GM23338 (cell line): ENCODE results near the gene RAB40B. TPM values are rescaled to one million over a fixed set of nuclear protein-coding genes. Genes with fewer than 3 reads are reported as not detected.

Experiments used
- ATAC-seq: fragments of 200-7000 bp; cut with Tn5 transposase; 3 replicates; pipeline ENCODE4 v1.9.1; 2020
- DNase-seq: peaks from one replicate; pipeline ENCODE4 v3.0.0-alpha.2; 2015; ENCODE audit warnings: low spot score
- H2AFZ ChIP-seq: fragments of 200-600 bp; sonication (generic); 2 replicates; pipeline ENCODE4 v1.8.0; 2016; ENCODE audit warnings: antibody characterized with exemption, mild to moderate bottlenecking, moderate library complexity
- H3F3A ChIP-seq: fragments of 200-600 bp; sonication (generic); replicated peaks from 2 replicates; pipeline ENCODE4 v1.8.0; 2017; ENCODE audit warnings: antibody characterized with exemption, mixed run types, low read depth
- H3K27ac ChIP-seq: fragments of 200-600 bp; sonication (generic); 2 replicates; pipeline ENCODE4 v1.6.1; 2016; ENCODE audit warnings: low read depth
- H3K27me3 ChIP-seq: fragments of 200-600 bp; sonication (generic); 2 replicates; pipeline ENCODE4 v1.8.0; 2016; ENCODE audit warnings: mild to moderate bottlenecking, mixed run types, moderate library complexity; ENCODE audit not compliant: insufficient read depth
- H3K36me3 ChIP-seq: fragments of 200-600 bp; sonication (generic); 2 replicates; pipeline ENCODE4 v1.8.0; 2016; ENCODE audit warnings: mild to moderate bottlenecking; ENCODE audit not compliant: insufficient read depth
- H3K4me1 ChIP-seq: fragments of 200-600 bp; sonication (generic); 2 replicates; pipeline ENCODE4 v1.8.0; 2016; ENCODE audit warnings: mild to moderate bottlenecking, moderate library complexity; ENCODE audit not compliant: insufficient read depth
- H3K4me2 ChIP-seq: fragments of 200-600 bp; sonication (generic); 2 replicates; pipeline ENCODE4 v1.7.1; 2017; ENCODE audit warnings: mixed run types
- H3K4me3 ChIP-seq: fragments of 200-600 bp; sonication (generic); 2 replicates; pipeline ENCODE4 v1.6.1; 2016; ENCODE audit warnings: mixed run types
- H3K79me2 ChIP-seq: fragments of 200-600 bp; sonication (generic); replicated peaks from 2 replicates; pipeline ENCODE4 v1.8.0; 2017; ENCODE audit warnings: mild to moderate bottlenecking; ENCODE audit not compliant: insufficient read depth
- H3K9me2 ChIP-seq: fragments of 200-600 bp; sonication (generic); 2 replicates; pipeline ENCODE4 v1.8.0; 2017; ENCODE audit not compliant: insufficient read depth
- H4K20me1 ChIP-seq: fragments of 200-600 bp; sonication (generic); replicated peaks from 2 replicates; pipeline ENCODE4 v1.8.0; 2017; ENCODE audit warnings: mild to moderate bottlenecking; ENCODE audit not compliant: insufficient read depth
- H3K27ac Mint-ChIP-seq: 2 replicates; pipeline ENCODE4 v1.8.0; 2020; ENCODE audit warnings: inconsistent platforms, mild to moderate bottlenecking, moderate library complexity, mixed read lengths
- H3K27me3 Mint-ChIP-seq: 3 replicates; pipeline ENCODE4 v1.8.0; 2022; ENCODE audit warnings: low read depth, mild to moderate bottlenecking, moderate library complexity, mixed read lengths, inconsistent platforms; ENCODE audit not compliant: insufficient read depth, poor library complexity
- H3K36me3 Mint-ChIP-seq: 3 replicates; pipeline ENCODE4 v1.8.0; 2021; ENCODE audit warnings: low read depth, mild to moderate bottlenecking, inconsistent platforms, moderate library complexity, mixed read lengths
- H3K4me1 Mint-ChIP-seq: 3 replicates; pipeline ENCODE4 v1.8.0; 2020; ENCODE audit warnings: mild to moderate bottlenecking, inconsistent platforms, mixed read lengths
- H3K4me3 Mint-ChIP-seq: 3 replicates; pipeline ENCODE4 v1.8.0; 2021; ENCODE audit warnings: moderate library complexity, mild to moderate bottlenecking, inconsistent platforms, mixed read lengths
- H3K9me3 Mint-ChIP-seq: 3 replicates; pipeline ENCODE4 v1.8.0; 2020; ENCODE audit warnings: moderate library complexity, mild to moderate bottlenecking, inconsistent platforms, mixed read lengths
- EZH2phosphoT487 ChIP-seq: fragments of 200-600 bp; sonication (generic); IDR thresholded peaks from one replicate; pipeline ENCODE4 v1.8.1; 2018; ENCODE audit warnings: antibody characterized with exemption; ENCODE audit not compliant: unreplicated experiment
- JUNB ChIP-seq: IDR thresholded peaks from one replicate; pipeline ENCODE4 v1.6.1; 2016; ENCODE audit warnings: antibody characterized with exemption; ENCODE audit not compliant: unreplicated experiment
- NANOG ChIP-seq: IDR thresholded peaks from 2 replicates; pipeline ENCODE4 v1.6.1; 2016; ENCODE audit warnings: antibody characterized with exemption, borderline replicate concordance
- POLR2AphosphoS5 ChIP-seq: IDR thresholded peaks from 2 replicates; pipeline ENCODE4 v1.6.1; 2016; ENCODE audit warnings: antibody characterized with exemption, low read depth
- STAT1 ChIP-seq: IDR thresholded peaks from one replicate; pipeline ENCODE4 v1.6.1; 2016; ENCODE audit warnings: antibody characterized with exemption; ENCODE audit not compliant: unreplicated experiment
- ZNF114 ChIP-seq: fragments of 250-450 bp; sonication (Bioruptor Pico); IDR thresholded peaks from 2 replicates; pipeline ENCODE4 v1.5.0; 2020; ENCODE audit warnings: mild to moderate bottlenecking, moderate library complexity
- ZNF331 ChIP-seq: fragments of 250-450 bp; sonication (Bioruptor Pico); IDR thresholded peaks from 2 replicates; pipeline ENCODE4 v1.5.0; 2020; ENCODE audit warnings: low read depth, mild to moderate bottlenecking, moderate library complexity
- polyA plus RNA-seq: library from polyadenylated mRNA; unstranded; fragments of >200 nt; fragmentation: Nextera tagmentation; extraction: Ambion mirVana; gene quantifications from 2 replicates; pipeline ENCODE4 v1.2.1, GENCODE V29; 2016
- total RNA-seq: library from RNA; depleted of rRNA; stranded (reverse); fragments of >200 nt; shearing (Covaris generic); gene quantifications from 2 replicates; pipeline ENCODE4 v1.2.3, GENCODE V29; 2014
- TF ChIP-seq, protein P1 (sequence below): fragments of 250-450 bp; sonication (Bioruptor Pico); IDR thresholded peaks from 2 replicates; pipeline ENCODE4 v1.5.0; 2020; ENCODE audit warnings: mild to moderate bottlenecking, moderate library complexity
- TF ChIP-seq, protein P2 (sequence below), 2 experiments: fragments of 200-600 bp in 1 of 2; sonication (generic) in 1 of 2; conservative IDR thresholded peaks; 2 replicates each; pipeline versions ENCODE4 v1.5.1 to v1.6.1; 2016 to 2017; ENCODE audit warnings: antibody characterized with exemption in 2 of 2, low read depth in 2 of 2, mild to moderate bottlenecking in 2 of 2, moderate library complexity in 1 of 2
- TF ChIP-seq, protein P3 (sequence below): IDR thresholded peaks from one replicate; pipeline ENCODE4 v1.6.1; 2018; ENCODE audit warnings: antibody characterized with exemption; ENCODE audit not compliant: unreplicated experiment
- TF ChIP-seq, protein P4 (sequence below): IDR thresholded peaks from 2 replicates; pipeline ENCODE4 v1.6.1; 2016; ENCODE audit warnings: antibody characterized with exemption

Gene RAB40B
- total and polyA plus RNA-seq, 2 experiments from 2014 or later: 4.2 to 5.2 TPM

DNA sequence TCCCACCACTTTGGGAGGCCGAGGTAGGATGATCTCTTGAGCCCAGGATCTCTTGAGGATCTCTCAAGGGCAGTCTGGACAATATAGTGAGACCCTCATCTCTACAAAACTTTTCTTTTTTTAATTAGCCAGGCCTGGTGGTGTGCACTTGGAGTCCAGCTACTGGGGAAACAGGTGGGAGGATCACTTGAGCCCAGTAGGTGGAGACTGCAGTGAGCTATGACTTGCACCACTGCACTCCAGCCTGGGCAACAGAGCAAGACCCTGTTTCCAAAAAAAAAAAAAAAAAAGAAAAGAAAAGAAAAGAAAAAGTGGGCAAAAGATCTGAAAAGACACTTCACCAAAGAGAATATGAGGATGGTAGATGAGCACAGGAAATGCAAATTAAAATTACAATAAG, 15.0 kb downstream of the RAB40B start (continued):
- TF ChIP-seq, protein P1, sequence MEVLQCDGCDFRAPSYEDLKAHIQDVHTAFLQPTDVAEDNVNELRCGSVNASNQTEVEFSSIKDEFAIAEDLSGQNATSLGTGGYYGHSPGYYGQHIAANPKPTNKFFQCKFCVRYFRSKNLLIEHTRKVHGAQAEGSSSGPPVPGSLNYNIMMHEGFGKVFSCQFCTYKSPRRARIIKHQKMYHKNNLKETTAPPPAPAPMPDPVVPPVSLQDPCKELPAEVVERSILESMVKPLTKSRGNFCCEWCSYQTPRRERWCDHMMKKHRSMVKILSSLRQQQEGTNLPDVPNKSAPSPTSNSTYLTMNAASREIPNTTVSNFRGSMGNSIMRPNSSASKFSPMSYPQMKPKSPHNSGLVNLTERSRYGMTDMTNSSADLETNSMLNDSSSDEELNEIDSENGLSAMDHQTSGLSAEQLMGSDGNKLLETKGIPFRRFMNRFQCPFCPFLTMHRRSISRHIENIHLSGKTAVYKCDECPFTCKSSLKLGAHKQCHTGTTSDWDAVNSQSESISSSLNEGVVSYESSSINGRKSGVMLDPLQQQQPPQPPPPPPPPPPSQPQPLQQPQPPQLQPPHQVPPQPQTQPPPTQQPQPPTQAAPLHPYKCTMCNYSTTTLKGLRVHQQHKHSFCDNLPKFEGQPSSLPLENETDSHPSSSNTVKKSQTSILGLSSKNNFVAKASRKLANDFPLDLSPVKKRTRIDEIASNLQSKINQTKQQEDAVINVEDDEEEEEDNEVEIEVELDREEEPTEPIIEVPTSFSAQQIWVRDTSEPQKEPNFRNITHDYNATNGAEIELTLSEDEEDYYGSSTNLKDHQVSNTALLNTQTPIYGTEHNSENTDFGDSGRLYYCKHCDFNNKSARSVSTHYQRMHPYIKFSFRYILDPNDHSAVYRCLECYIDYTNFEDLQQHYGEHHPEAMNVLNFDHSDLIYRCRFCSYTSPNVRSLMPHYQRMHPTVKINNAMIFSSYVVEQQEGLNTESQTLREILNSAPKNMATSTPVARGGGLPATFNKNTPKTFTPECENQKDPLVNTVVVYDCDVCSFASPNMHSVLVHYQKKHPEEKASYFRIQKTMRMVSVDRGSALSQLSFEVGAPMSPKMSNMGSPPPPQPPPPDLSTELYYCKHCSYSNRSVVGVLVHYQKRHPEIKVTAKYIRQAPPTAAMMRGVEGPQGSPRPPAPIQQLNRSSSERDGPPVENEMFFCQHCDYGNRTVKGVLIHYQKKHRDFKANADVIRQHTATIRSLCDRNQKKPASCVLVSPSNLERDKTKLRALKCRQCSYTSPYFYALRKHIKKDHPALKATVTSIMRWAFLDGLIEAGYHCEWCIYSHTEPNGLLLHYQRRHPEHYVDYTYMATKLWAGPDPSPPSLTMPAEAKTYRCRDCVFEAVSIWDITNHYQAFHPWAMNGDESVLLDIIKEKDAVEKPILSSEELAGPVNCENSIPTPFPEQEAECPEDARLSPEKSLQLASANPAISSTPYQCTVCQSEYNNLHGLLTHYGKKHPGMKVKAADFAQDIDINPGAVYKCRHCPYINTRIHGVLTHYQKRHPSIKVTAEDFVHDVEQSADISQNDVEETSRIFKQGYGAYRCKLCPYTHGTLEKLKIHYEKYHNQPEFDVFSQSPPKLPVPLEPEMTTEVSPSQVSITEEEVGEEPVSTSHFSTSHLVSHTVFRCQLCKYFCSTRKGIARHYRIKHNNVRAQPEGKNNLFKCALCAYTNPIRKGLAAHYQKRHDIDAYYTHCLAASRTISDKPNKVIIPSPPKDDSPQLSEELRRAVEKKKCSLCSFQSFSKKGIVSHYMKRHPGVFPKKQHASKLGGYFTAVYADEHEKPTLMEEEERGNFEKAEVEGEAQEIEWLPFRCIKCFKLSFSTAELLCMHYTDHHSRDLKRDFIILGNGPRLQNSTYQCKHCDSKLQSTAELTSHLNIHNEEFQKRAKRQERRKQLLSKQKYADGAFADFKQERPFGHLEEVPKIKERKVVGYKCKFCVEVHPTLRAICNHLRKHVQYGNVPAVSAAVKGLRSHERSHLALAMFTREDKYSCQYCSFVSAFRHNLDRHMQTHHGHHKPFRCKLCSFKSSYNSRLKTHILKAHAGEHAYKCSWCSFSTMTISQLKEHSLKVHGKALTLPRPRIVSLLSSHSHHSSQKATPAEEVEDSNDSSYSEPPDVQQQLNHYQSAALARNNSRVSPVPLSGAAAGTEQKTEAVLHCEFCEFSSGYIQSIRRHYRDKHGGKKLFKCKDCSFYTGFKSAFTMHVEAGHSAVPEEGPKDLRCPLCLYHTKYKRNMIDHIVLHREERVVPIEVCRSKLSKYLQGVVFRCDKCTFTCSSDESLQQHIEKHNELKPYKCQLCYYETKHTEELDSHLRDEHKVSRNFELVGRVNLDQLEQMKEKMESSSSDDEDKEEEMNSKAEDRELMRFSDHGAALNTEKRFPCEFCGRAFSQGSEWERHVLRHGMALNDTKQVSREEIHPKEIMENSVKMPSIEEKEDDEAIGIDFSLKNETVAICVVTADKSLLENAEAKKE (CRISPR knock-in tag): no peak
- TF ChIP-seq JUNB (no peak), EZH2phosphoT487 (no peak), ZNF114 (CRISPR knock-in tag) (no peak), NANOG (no peak), POLR2AphosphoS5 (no peak)
- TF ChIP-seq, protein P2, sequence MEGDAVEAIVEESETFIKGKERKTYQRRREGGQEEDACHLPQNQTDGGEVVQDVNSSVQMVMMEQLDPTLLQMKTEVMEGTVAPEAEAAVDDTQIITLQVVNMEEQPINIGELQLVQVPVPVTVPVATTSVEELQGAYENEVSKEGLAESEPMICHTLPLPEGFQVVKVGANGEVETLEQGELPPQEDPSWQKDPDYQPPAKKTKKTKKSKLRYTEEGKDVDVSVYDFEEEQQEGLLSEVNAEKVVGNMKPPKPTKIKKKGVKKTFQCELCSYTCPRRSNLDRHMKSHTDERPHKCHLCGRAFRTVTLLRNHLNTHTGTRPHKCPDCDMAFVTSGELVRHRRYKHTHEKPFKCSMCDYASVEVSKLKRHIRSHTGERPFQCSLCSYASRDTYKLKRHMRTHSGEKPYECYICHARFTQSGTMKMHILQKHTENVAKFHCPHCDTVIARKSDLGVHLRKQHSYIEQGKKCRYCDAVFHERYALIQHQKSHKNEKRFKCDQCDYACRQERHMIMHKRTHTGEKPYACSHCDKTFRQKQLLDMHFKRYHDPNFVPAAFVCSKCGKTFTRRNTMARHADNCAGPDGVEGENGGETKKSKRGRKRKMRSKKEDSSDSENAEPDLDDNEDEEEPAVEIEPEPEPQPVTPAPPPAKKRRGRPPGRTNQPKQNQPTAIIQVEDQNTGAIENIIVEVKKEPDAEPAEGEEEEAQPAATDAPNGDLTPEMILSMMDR (conservative IDR thresholded peaks at IDR 0.05; ENCODE audit: low read depth in 2 of 2): no peak

DNA sequence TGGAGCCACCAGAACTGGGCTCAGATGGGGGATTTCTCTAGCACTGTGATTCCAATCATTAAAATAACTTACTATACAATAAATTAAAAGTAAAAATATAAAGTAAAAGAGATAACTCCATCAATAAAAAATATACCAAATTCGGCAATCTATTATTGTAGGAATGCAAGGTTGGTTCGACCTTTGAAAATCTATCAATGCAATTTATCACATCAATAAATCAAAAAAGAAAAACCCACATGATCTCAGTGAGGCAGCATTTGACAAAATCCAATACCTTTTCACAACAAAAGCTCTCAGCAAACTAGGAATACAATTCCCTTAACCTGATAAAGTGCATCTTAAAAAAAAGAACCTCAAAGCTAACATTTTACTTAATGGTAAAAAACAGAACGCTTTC, 17.0 kb downstream of the RAB40B start:
- Mint-ChIP-seq H3K4me1 (no peaks in the 10 kb centered on the region), H3K27ac (no peak overlapping the region)
- TF ChIP-seq, protein P3, sequence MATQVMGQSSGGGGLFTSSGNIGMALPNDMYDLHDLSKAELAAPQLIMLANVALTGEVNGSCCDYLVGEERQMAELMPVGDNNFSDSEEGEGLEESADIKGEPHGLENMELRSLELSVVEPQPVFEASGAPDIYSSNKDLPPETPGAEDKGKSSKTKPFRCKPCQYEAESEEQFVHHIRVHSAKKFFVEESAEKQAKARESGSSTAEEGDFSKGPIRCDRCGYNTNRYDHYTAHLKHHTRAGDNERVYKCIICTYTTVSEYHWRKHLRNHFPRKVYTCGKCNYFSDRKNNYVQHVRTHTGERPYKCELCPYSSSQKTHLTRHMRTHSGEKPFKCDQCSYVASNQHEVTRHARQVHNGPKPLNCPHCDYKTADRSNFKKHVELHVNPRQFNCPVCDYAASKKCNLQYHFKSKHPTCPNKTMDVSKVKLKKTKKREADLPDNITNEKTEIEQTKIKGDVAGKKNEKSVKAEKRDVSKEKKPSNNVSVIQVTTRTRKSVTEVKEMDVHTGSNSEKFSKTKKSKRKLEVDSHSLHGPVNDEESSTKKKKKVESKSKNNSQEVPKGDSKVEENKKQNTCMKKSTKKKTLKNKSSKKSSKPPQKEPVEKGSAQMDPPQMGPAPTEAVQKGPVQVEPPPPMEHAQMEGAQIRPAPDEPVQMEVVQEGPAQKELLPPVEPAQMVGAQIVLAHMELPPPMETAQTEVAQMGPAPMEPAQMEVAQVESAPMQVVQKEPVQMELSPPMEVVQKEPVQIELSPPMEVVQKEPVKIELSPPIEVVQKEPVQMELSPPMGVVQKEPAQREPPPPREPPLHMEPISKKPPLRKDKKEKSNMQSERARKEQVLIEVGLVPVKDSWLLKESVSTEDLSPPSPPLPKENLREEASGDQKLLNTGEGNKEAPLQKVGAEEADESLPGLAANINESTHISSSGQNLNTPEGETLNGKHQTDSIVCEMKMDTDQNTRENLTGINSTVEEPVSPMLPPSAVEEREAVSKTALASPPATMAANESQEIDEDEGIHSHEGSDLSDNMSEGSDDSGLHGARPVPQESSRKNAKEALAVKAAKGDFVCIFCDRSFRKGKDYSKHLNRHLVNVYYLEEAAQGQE: no peak
- TF ChIP-seq EZH2phosphoT487 (no peak), JUNB (no peak), STAT1 (no peak), ZNF331 (CRISPR knock-in tag) (no peak), NANOG (no peak), ZNF114 (CRISPR knock-in tag) (no peak)
- TF ChIP-seq, protein P4, sequence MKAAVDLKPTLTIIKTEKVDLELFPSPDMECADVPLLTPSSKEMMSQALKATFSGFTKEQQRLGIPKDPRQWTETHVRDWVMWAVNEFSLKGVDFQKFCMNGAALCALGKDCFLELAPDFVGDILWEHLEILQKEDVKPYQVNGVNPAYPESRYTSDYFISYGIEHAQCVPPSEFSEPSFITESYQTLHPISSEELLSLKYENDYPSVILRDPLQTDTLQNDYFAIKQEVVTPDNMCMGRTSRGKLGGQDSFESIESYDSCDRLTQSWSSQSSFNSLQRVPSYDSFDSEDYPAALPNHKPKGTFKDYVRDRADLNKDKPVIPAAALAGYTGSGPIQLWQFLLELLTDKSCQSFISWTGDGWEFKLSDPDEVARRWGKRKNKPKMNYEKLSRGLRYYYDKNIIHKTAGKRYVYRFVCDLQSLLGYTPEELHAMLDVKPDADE: no peak

More for the DNA sequence above, 17.0 kb downstream of the RAB40B start:
- H3K27me3 ChIP-seq: no peaks in the 10 kb centered on the region
- peaks cover 9% of the 10 kb centered on the region; the same call in 2 of the 3 replicates for H3K9me3 Mint-ChIP-seq
- no peak overlapping the region for H3K4me3 ChIP-seq
- H4K20me1 ChIP-seq: no peaks in the 10 kb centered on the region
- H2AFZ ChIP-seq: no peak overlapping the region
- peaks cover 3% of the 10 kb centered on the region for H3K27me3 Mint-ChIP-seq
- H3K36me3 ChIP-seq: no peaks in the 10 kb centered on the region
- ATAC-seq: no peak
- no peaks in the 10 kb centered on the region for H3K79me2 ChIP-seq
- no peak for DNase-seq
- H3K27ac ChIP-seq: no peak overlapping the region
- no peak overlapping the region for H3K4me2 ChIP-seq
- H3K4me1 ChIP-seq: no peaks in the 10 kb centered on the region
- no peaks in the 10 kb centered on the region for H3F3A ChIP-seq
- no peaks in the 10 kb centered on the region; the same call in 2 of the 3 replicates for H3K36me3 Mint-ChIP-seq
- H3K4me3 Mint-ChIP-seq: no peak overlapping the region
- no peaks in the 10 kb centered on the region for H3K9me2 ChIP-seq
